ENCODE data around the gene KIAA1671. TPM values are rescaled to one million over a fixed set of nuclear protein-coding genes. Genes with fewer than 3 reads are reported as not detected.

Gene KIAA1671
- total RNA-seq, 1 donor from 2014 or later: 14.5 TPM

DNA sequence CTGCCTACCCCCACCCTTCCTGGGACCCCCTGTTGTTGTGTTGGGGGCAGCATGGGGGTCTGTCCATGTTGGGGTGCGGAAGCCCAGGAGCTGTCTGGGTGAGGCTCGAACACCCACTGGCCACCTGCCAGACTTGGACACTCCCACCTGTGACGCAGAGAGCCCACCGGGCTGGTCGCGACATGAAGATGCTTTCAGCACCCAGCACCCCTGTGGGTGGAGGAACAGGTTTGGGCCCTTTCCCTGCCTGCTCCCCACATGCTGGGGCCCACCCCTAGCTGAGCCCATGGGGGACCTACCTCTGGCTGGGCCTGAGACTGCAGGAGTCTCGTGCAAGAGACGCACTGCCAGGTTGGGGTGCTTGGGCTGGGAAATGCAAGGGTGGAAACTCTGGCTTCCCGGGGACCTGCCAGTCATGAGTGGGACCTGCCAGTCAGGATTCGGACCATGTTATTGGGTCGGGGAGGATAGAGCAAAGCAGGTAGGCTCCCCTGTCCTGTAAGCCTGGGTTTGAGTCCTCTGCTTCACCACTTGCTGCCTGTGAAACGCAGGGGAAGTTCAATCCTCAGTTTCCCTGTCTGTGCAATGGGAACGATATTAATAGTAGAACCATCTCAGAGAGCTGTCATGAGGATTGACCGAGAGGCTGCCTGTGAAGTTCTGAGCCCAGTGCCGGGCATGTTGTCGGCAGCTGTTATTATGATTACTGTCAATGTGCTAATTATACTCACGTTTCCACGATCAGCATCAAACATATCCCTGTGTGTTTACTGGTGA, 24.1 kb downstream of the KIAA1671 start:
- TF ChIP-seq, protein P1, sequence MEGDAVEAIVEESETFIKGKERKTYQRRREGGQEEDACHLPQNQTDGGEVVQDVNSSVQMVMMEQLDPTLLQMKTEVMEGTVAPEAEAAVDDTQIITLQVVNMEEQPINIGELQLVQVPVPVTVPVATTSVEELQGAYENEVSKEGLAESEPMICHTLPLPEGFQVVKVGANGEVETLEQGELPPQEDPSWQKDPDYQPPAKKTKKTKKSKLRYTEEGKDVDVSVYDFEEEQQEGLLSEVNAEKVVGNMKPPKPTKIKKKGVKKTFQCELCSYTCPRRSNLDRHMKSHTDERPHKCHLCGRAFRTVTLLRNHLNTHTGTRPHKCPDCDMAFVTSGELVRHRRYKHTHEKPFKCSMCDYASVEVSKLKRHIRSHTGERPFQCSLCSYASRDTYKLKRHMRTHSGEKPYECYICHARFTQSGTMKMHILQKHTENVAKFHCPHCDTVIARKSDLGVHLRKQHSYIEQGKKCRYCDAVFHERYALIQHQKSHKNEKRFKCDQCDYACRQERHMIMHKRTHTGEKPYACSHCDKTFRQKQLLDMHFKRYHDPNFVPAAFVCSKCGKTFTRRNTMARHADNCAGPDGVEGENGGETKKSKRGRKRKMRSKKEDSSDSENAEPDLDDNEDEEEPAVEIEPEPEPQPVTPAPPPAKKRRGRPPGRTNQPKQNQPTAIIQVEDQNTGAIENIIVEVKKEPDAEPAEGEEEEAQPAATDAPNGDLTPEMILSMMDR (conservative IDR thresholded peaks at IDR 0.05): no peak
- Mint-ChIP-seq H3K27ac (ENCODE audit: unreplicated experiment) (no peak overlapping the region), H3K36me3 (ENCODE audit: low read depth) (no peaks in the 10 kb centered on the region), H3K4me3 (no peak overlapping the region), H3K4me1 (peaks cover 34% of the 10 kb centered on the region), H3K9me3 (no peaks in the 10 kb centered on the region), H3K27me3 (ENCODE audit: low read depth) (no peaks in the 10 kb centered on the region)
- no peak for DNase-seq (ENCODE audit: low read depth, low spot score)

DNA sequence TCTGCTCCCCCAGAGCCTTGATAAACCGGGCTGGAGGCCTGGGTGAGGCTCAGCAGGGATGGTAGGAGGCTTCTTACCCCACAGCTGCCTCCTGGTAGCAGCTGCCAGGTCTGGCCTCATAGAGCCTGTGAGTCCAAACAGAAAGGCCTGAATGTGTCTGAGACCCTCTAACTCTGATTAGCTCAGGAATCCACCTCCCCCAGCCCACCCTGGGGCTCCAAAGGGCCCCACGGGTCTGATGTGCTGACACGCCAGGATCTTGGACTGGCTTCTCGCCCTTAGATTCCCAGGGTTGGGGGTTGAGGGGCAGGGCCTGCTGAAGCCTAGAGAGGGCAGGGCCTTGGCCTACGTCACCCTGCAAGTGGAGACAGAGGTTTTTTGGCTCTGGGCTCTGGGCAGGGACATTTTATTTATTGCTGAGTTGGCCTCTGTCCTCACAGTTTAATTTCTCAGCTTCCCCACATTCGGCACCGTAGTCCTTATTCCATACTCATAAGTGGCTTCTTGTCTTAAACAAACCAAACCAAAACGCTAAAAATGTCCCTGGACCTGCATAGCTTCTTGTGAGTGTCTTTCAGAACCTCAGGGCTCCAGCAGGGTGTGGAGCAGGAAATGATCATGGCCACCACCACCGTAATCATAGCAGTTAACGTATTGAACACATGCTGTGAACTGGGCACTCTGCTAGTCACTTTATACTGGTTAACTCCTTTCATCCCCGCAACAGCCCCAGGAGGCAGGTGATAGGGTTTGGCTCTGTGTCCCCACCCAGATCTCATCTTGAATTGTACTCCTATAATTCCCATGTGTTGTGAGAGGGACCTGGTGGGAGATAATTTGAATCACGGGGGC, 25.1 kb downstream of the KIAA1671 start:
- Mint-ChIP-seq H3K27ac (ENCODE audit: unreplicated experiment) (no peak overlapping the region), H3K9me3 (no peaks in the 10 kb centered on the region), H3K4me3 (peak overlapping the region; percentile 10), H3K4me1 (peaks cover 39% of the 10 kb centered on the region), H3K27me3 (ENCODE audit: low read depth) (no peaks in the 10 kb centered on the region), H3K36me3 (ENCODE audit: low read depth) (no peaks in the 10 kb centered on the region)
- TF ChIP-seq, protein P1 (conservative IDR thresholded peaks at IDR 0.05): no peak
- no peak for DNase-seq (ENCODE audit: low read depth, low spot score)

DNA sequence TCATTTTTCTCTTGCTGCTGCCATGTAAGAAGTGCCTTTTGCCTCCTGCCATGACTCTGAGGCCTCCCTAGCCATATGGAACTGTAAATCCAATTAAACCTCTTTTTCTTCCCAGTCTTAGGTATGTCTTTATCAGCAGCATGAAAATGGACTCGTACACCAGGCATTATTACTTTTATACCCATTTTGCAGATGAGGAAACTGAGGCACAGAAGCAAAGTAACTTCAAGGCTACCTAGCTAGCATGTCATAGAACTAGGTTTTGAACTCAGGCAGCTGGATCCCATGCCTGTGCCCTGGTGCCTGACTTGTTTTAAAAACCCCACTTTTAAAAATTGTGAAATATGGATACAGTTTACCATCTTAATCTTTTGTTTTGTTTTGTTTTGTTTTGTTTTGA, 25.8 kb downstream of the KIAA1671 start:
- Mint-ChIP-seq H3K9me3 (no peaks in the 10 kb centered on the region), H3K36me3 (ENCODE audit: low read depth) (no peaks in the 10 kb centered on the region), H3K27ac (ENCODE audit: unreplicated experiment) (peak overlapping the region; percentile 82), H3K27me3 (ENCODE audit: low read depth) (no peaks in the 10 kb centered on the region), H3K4me3 (peak overlapping the region; percentile 10), H3K4me1 (peaks cover 42% of the 10 kb centered on the region)
- no peak for DNase-seq (ENCODE audit: low read depth, low spot score)
- TF ChIP-seq, protein P1 (conservative IDR thresholded peaks at IDR 0.05): no peak

DNA sequence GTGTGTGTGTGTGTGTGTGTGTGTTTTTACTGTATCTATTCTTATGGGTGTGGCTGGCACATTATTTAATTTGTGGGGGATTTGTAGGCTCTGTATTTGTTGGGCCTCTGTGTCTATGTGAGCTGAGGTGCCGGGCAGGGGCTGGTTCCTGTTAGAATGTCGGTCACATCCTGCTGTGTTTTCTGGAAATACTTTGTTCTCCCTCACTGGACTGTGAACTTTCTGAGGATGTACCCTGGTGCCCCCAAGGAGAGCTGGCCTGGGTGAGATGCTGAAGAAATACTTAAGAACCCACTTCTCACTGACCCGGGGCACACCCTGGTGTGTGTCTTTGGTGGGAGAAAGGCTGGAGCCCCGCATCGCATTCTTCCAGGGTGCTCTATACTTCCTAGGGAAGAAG, 28.6 kb downstream of the KIAA1671 start:
- DNase-seq (ENCODE audit: low read depth, low spot score): no peak
- Mint-ChIP-seq H3K9me3 (no peaks in the 10 kb centered on the region), H3K27ac (ENCODE audit: unreplicated experiment) (peak overlapping the region; percentile 3), H3K36me3 (ENCODE audit: low read depth) (no peaks in the 10 kb centered on the region), H3K4me1 (peaks cover 51% of the 10 kb centered on the region), H3K4me3 (no peak overlapping the region), H3K27me3 (ENCODE audit: low read depth) (no peaks in the 10 kb centered on the region)
- TF ChIP-seq, protein P1 (conservative IDR thresholded peaks at IDR 0.05): no peak

DNA sequence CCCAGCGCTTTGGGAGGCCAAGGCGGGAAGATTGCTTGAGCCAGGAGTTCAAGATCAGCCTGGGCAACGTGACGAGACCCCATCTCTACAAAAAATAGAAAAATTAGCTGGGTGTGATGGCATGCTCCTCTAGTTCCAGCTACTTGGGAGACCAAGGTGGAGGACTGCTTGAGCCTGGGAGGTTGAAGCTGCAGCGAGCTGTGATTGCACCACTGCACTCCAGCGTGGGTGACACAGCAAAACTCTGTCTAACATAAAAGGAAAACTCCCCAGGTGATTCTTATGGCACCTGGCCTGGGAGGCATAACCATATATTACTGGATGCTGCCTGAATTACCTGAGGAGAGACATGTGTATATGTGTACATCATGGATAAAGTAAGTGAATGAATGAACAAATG, 29.1 kb downstream of the KIAA1671 start:
- Mint-ChIP-seq H3K36me3 (ENCODE audit: low read depth) (no peaks in the 10 kb centered on the region), H3K4me1 (peaks cover 50% of the 10 kb centered on the region), H3K4me3 (no peak overlapping the region), H3K27ac (ENCODE audit: unreplicated experiment) (no peak overlapping the region), H3K9me3 (no peaks in the 10 kb centered on the region), H3K27me3 (ENCODE audit: low read depth) (no peaks in the 10 kb centered on the region)
- TF ChIP-seq, protein P1 (conservative IDR thresholded peaks at IDR 0.05): no peak
- DNase-seq (ENCODE audit: low read depth, low spot score): no peak

Measured in neural crest cell (in vitro differentiated cells).